SU-DHL-6 (cell line): Measurements from ENCODE around the gene TGIF1.

ENCODE experiments used
- H2AFZ ChIP-seq: fragments of 200-600 bp; sonication (generic); 2 replicates; pipeline ENCODE4 v1.6.1; 2014; ENCODE audit warnings: low read depth, mild to moderate bottlenecking, moderate library complexity, mixed read lengths, antibody characterized with exemption, low read length; ENCODE audit not compliant: severe bottlenecking
- H3F3A ChIP-seq: fragments of 200-600 bp; shearing (Covaris generic); 2 replicates; pipeline ENCODE4 v1.6.0; 2016; ENCODE audit warnings: antibody characterized with exemption, mild to moderate bottlenecking; ENCODE audit not compliant: insufficient read depth
- H3K27ac ChIP-seq: fragments of 200-600 bp; sonication (generic); 2 replicates; pipeline ENCODE4 v1.5.1; 2016; ENCODE audit warnings: low read depth, mild to moderate bottlenecking, low read length, moderate library complexity, mixed read lengths
- H3K27me3 ChIP-seq: fragments of 200-600 bp; sonication (generic), shearing (Covaris generic); 2 replicates; pipeline ENCODE4 v1.6.0; 2014; ENCODE audit warnings: mild to moderate bottlenecking, low read length
- H3K36me3 ChIP-seq: fragments of 200-600 bp; sonication (generic); 2 replicates; pipeline ENCODE4 v1.6.1; 2014; ENCODE audit warnings: mild to moderate bottlenecking, low read length, mixed read lengths
- H3K4me2 ChIP-seq: fragments of 300-600, 200-600 bp; shearing (Covaris generic), sonication (generic); 2 replicates; pipeline ENCODE4 v1.6.0; 2014; ENCODE audit warnings: low read length, low read depth, mild to moderate bottlenecking; ENCODE audit not compliant: poor library complexity, severe bottlenecking
- H3K4me3 ChIP-seq: fragments of 200-600 bp; sonication (generic); 2 replicates; pipeline ENCODE4 v1.5.1; 2014; ENCODE audit warnings: antibody characterized with exemption, low read length, mild to moderate bottlenecking, mixed read lengths; ENCODE audit not compliant: insufficient read depth, poor library complexity, severe bottlenecking
- H3K79me2 ChIP-seq: fragments of 200-600 bp; sonication (generic); 2 replicates; pipeline ENCODE4 v1.6.1; 2014; ENCODE audit warnings: mild to moderate bottlenecking, low read length, moderate library complexity; ENCODE audit not compliant: insufficient read depth
- H3K9ac ChIP-seq: fragments of 200-600 bp; sonication (generic); 2 replicates; pipeline ENCODE4 v1.7.0; 2014; ENCODE audit warnings: mild to moderate bottlenecking, low read length
- H3K9me2 ChIP-seq: fragments of 200-600 bp; sonication (generic); replicated peaks from 2 replicates; pipeline ENCODE4 v1.6.1; 2014; ENCODE audit warnings: low read length; ENCODE audit not compliant: insufficient read depth
- H3K9me3 ChIP-seq: fragments of 200-600 bp; sonication (generic); 2 replicates; pipeline ENCODE4 v1.6.1; 2014; ENCODE audit warnings: low read length, mixed read lengths; ENCODE audit not compliant: insufficient read depth
- H4K20me1 ChIP-seq: fragments of 200-600 bp; sonication (generic); 2 replicates; pipeline ENCODE4 v1.6.1; 2014; ENCODE audit warnings: low read depth, mild to moderate bottlenecking, antibody characterized with exemption, low read length, moderate library complexity, mixed read lengths
- CTCF ChIP-seq: fragments of 200-600 bp; sonication (generic); IDR thresholded peaks from one replicate; pipeline ENCODE4 v1.5.1; 2017; ENCODE audit warnings: antibody characterized with exemption, mild to moderate bottlenecking, low read length, moderate library complexity; ENCODE audit not compliant: insufficient read depth, poor library complexity, severe bottlenecking
- EZH2phosphoT487 ChIP-seq: fragments of 200-600 bp; sonication (generic), shearing (Covaris generic); conservative IDR thresholded peaks from 2 replicates; pipeline ENCODE4 v1.6.1; 2018; ENCODE audit warnings: mild to moderate bottlenecking, antibody characterized with exemption, low read length, moderate library complexity, mixed read lengths

The TGIF1 gene

GRCh38 chr18:3491981-3492555 is 42.1 kb downstream of the TGIF1 start:
- no peaks in the 10 kb centered on the region for H3K36me3 ChIP-seq
- no peaks in the 10 kb centered on the region for H3F3A ChIP-seq
- H3K9ac ChIP-seq, result no peak overlapping the region
- no peak overlapping the region for H3K4me2 ChIP-seq
- no peak for TF ChIP-seq EZH2phosphoT487
- H3K27me3 ChIP-seq, result no peaks in the 10 kb centered on the region
- H3K27ac ChIP-seq, result no peak overlapping the region
- no peak overlapping the region for H2AFZ ChIP-seq
- no peaks in the 10 kb centered on the region for H4K20me1 ChIP-seq
- H3K79me2 ChIP-seq, result no peaks in the 10 kb centered on the region
- H3K4me3 ChIP-seq, result no peak overlapping the region
- H3K9me2 ChIP-seq, result no peaks in the 10 kb centered on the region
- no peaks in the 10 kb centered on the region for H3K9me3 ChIP-seq

GRCh38 chr18:3492721-3493120 is 42.7 kb downstream of the TGIF1 start:
- Histone ChIP-seq H3K4me3 (no peak overlapping the region), H3K79me2 (no peaks in the 10 kb centered on the region), H3K9me2 (no peaks in the 10 kb centered on the region), H4K20me1 (no peaks in the 10 kb centered on the region), H3K9me3 (no peaks in the 10 kb centered on the region), H3K9ac (no peak overlapping the region), H3F3A (no peaks in the 10 kb centered on the region), H3K27ac (no peak overlapping the region), H2AFZ (no peak overlapping the region), H3K36me3 (no peaks in the 10 kb centered on the region), H3K27me3 (no peaks in the 10 kb centered on the region), H3K4me2 (no peak overlapping the region)
- TF ChIP-seq EZH2phosphoT487, result no peak
- TF ChIP-seq CTCF, result no peak

GRCh38 chr18:3493501-3494244 is 43.7 kb downstream of the TGIF1 start:
- Histone ChIP-seq H4K20me1 (no peaks in the 10 kb centered on the region), H3K9ac (no peak overlapping the region), H3K27ac (no peak overlapping the region), H3K79me2 (no peaks in the 10 kb centered on the region), H3K27me3 (no peaks in the 10 kb centered on the region), H2AFZ (no peak overlapping the region), H3K9me2 (no peaks in the 10 kb centered on the region), H3K4me3 (no peak overlapping the region), H3K36me3 (no peaks in the 10 kb centered on the region), H3K9me3 (no peaks in the 10 kb centered on the region), H3F3A (no peaks in the 10 kb centered on the region), H3K4me2 (peak overlapping the region; percentile 28)
- TF ChIP-seq CTCF, result no peak
- TF ChIP-seq EZH2phosphoT487, result no peak

- Histone ChIP-seq H3K79me2 (no peaks in the 10 kb centered on the region), H3K27me3 (no peaks in the 10 kb centered on the region), H3K27ac (no peak overlapping the region), H3K4me2 (no peak overlapping the region), H3K9me3 (no peaks in the 10 kb centered on the region), H3K4me3 (no peak overlapping the region), H2AFZ (no peak overlapping the region), H3F3A (no peaks in the 10 kb centered on the region), H4K20me1 (no peaks in the 10 kb centered on the region), H3K36me3 (no peaks in the 10 kb centered on the region), H3K9ac (no peak overlapping the region), H3K9me2 (no peaks in the 10 kb centered on the region)
- TF ChIP-seq CTCF (no peak), EZH2phosphoT487 (no peak)
Measured at GRCh38 chr18:3494245-3494526, 44.2 kb downstream of the TGIF1 start.
